PC-3 (cell line): Measurements from ENCODE around the gene CES3.

Source experiments
- CTCF ChIP-seq: fragments of 300-600 bp; sonication (generic); conservative IDR thresholded peaks from 2 replicates; pipeline ENCODE4 v1.5.1; 2017; ENCODE audit warnings: antibody characterized with exemption, low read depth, mild to moderate bottlenecking, low read length
- EZH2 ChIP-seq: fragments of 300-600 bp; sonication (generic); IDR thresholded peaks from one replicate; pipeline ENCODE4 v1.6.1; 2017; ENCODE audit warnings: antibody characterized with exemption, mild to moderate bottlenecking, low read length; ENCODE audit not compliant: unreplicated experiment

- TF ChIP-seq CTCF: no peak
- TF ChIP-seq EZH2: no peak
Observed at GRCh38 chr16:67017421-67017750, 56.3 kb downstream of the CES3 start.
